Measurements from ENCODE around the gene CBX3. TPM values are rescaled to one million over a fixed set of nuclear protein-coding genes. Genes with fewer than 3 reads are reported as not detected.
"Not testable (repeated sequence)": the region's sequence is repeated elsewhere in the genome, so short reads cannot be mapped to it uniquely, and the experiment has no call there.

Gene CBX3
- total RNA-seq, 1 experiment from 2014 or later: 232 TPM

DNA sequence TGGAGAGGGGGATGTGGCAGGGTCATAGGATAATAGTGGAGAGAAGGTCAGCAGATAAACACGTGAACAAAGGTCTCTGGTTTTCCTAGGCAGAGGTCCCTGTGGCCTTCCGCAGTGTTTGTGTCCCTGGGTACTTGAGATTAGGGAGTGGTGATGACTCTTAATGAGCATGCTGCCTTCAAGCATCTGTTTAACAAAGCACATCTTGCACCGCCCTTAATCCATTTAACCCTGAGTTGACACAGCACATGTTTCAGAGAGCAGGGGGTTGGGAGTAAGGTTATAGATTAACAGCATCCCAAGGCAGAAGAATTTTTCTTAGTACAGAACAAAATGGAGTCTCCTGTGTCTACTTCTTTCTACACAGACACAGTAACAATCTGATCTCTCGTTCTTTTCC is 25.6 kb upstream of the CBX3 start:
- POLR2A ChIA-PET: interaction anchor here (1.0 kb wide), 1 partner anchor 75 kb away, joined by 4 read pairs; no protein-coding TSS in a partner anchor
- H3K9me3 Mint-ChIP-seq: peaks cover 25% of the 10 kb centered on the region
- ATAC-seq; H3K27ac Mint-ChIP-seq; H3K27me3 Mint-ChIP-seq (ENCODE audit: low read depth); H3K4me3 Mint-ChIP-seq; CTCF ChIA-PET; DNase-seq (ENCODE audit: low spot score): not testable (repeated sequence)
- peaks cover 76% of the 10 kb centered on the region for H3K36me3 Mint-ChIP-seq
- H3K4me1 Mint-ChIP-seq: peaks cover 11% of the 10 kb centered on the region

DNA sequence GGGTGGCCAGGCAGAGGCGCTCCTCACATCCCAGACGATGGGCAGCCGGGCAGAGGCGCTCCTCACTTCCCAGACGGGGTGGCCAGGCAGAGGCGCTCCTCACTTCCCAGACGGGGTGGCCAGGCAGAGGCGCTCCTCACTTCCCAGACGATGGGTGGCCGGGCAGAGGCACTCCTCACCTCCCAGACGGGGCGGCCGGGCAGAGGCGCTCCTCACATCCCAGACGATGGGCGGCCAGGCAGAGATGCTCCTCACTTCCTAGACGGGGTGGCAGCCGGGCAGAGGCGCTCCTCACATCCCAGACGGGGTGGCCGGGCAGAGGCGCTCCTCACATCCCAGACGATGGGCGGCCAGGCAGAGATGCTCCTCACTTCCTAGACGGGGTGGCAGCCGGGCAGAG is 24.8 kb upstream of the CBX3 start:
- DNase-seq (ENCODE audit: low spot score); H3K27ac Mint-ChIP-seq; ATAC-seq; H3K27me3 Mint-ChIP-seq (ENCODE audit: low read depth); H3K4me3 Mint-ChIP-seq; POLR2A ChIA-PET; CTCF ChIA-PET: not testable (repeated sequence)
- Mint-ChIP-seq H3K9me3 (peaks cover 21% of the 10 kb centered on the region), H3K36me3 (peaks cover 75% of the 10 kb centered on the region), H3K4me1 (peaks cover 16% of the 10 kb centered on the region)

DNA sequence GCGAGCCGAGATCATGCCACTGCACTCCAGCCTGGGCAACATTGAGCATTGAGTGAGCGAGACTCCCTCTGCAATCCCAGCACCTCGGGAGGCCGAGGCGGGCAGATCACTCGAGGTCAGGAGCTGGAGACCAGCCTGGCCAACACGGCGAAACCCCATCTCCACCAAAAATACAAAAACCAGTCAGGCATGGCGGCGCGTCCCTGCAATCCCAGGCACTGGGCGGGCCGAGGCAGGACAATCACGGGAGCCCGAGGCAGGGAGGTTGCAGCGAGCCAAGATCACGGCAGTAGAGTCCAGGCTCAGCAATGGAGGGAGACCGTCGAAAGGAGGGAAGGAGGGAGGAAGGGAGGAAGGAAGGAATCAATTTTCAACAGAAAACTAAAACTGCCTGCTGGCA is 24.3 kb upstream of the CBX3 start:
- Mint-ChIP-seq H3K36me3 (peaks cover 73% of the 10 kb centered on the region), H3K4me1 (peaks cover 17% of the 10 kb centered on the region), H3K9me3 (peaks cover 21% of the 10 kb centered on the region)
- CTCF ChIA-PET; POLR2A ChIA-PET; ATAC-seq; H3K27ac Mint-ChIP-seq; H3K4me3 Mint-ChIP-seq; DNase-seq (ENCODE audit: low spot score); H3K27me3 Mint-ChIP-seq (ENCODE audit: low read depth): not testable (repeated sequence)

GRCh38 chr7:26178272-26178960 is 23.1 kb upstream of the CBX3 start:
- Mint-ChIP-seq H3K36me3 (peaks cover 69% of the 10 kb centered on the region), H3K4me1 (peaks cover 17% of the 10 kb centered on the region), H3K4me3 (no peak overlapping the region), H3K9me3 (peaks cover 21% of the 10 kb centered on the region), H3K27me3 (ENCODE audit: low read depth) (no peaks in the 10 kb centered on the region; the same call in 1 of the 2 replicates), H3K27ac (no peak overlapping the region; the same call in 1 of the 2 replicates)
- TF ChIP-seq RELA (CRISPR knock-in tag; IDR thresholded peaks at IDR 0.05; ENCODE audit: borderline replicate concordance) (no peak), IRF2 (CRISPR knock-in tag; IDR thresholded peaks at IDR 0.05; ENCODE audit: borderline replicate concordance, low read depth) (no peak), ESRRA (CRISPR knock-in tag; IDR thresholded peaks at IDR 0.05; ENCODE audit: borderline replicate concordance) (no peak)
- no peak for ATAC-seq
- POLR2A ChIA-PET: interaction anchor here (1.3 kb wide), 1 partner anchor 13 kb away, joined by 3 read pairs; no protein-coding TSS in a partner anchor
- no peak for DNase-seq (ENCODE audit: low spot score)
- CTCF ChIA-PET: no interaction called here

DNA sequence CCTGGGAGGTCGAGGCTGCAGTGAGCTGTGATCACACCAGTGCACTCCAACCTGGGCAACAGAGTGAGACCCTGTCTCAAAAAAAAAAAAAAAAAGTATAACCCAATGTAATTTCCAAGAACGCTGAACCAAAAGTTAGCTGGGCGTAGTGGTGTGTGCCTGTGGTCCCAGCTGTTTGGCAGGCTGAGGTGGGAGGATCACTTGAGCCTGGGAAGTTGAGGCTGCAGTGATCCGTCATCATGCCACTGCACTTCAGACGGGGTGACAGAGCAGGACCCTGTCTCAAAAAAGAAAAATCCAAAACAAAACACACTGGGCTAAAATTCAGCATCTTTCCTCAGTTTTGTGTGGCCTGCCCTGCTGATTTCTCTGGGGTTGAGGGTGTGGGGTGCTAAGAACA is 22.1 kb upstream of the CBX3 start:
- ATAC-seq (no peak), DNase-seq (ENCODE audit: low spot score) (no peak)
- peaks cover 11% of the 10 kb centered on the region for H3K9me3 Mint-ChIP-seq
- ChIA-PET CTCF (interaction anchor here (0.6 to 2.2 kb wide), 3 partner anchors 87 to 286 kb away, joined by 4 to 12 read pairs (median 5); no protein-coding TSS in a partner anchor), POLR2A (interaction anchor here (0.7 to 1.3 kb wide), 3 partner anchors 10 to 29 kb away, joined by 3 to 5 read pairs (median 3); no protein-coding TSS in a partner anchor)
- H3K4me1 Mint-ChIP-seq: peaks cover 21% of the 10 kb centered on the region
- H3K27ac Mint-ChIP-seq: no peak overlapping the region
- peaks cover 64% of the 10 kb centered on the region for H3K36me3 Mint-ChIP-seq
- H3K4me3 Mint-ChIP-seq: no peak overlapping the region
- no peaks in the 10 kb centered on the region for H3K27me3 Mint-ChIP-seq (ENCODE audit: low read depth)
- no peak for TF ChIP-seq TEAD4 (CRISPR knock-in tag; IDR thresholded peaks at IDR 0.05)
- TF ChIP-seq, protein P1, sequence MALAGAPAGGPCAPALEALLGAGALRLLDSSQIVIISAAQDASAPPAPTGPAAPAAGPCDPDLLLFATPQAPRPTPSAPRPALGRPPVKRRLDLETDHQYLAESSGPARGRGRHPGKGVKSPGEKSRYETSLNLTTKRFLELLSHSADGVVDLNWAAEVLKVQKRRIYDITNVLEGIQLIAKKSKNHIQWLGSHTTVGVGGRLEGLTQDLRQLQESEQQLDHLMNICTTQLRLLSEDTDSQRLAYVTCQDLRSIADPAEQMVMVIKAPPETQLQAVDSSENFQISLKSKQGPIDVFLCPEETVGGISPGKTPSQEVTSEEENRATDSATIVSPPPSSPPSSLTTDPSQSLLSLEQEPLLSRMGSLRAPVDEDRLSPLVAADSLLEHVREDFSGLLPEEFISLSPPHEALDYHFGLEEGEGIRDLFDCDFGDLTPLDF (CRISPR knock-in tag; IDR thresholded peaks at IDR 0.05): no peak
- 0 out of 2 replicates have a peak, but pooled peaks have one; percentile 41 for TF ChIP-seq ZNF121 (CRISPR knock-in tag; IDR thresholded peaks at IDR 0.05)
- TF ChIP-seq ZNF425 (CRISPR knock-in tag; conservative IDR thresholded peaks at IDR 0.05): no peak
